ENCODE data around the gene MAN2C1.

- no peak for TF ChIP-seq CTCF (IDR thresholded peaks at IDR 0.05)
- no peak for TF ChIP-seq ZFX (IDR thresholded peaks at IDR 0.05; ENCODE audit: borderline replicate concordance)
Observed at GRCh38 chr15:75397494-75397893, 29.1 kb upstream of the MAN2C1 start.
